Hypothalamus (tissue), 51 donors: ENCODE data around the gene SLC39A2.
A peak's percentile ranks its signal among the peaks of the same experiment; 100 is the strongest.

Source experiments
- DNase-seq, 51 donors: peaks; one replicate each; lab custom pipeline; 2025; lab: John Stamatoyannopoulos, UW

The SLC39A2 gene

DNA sequence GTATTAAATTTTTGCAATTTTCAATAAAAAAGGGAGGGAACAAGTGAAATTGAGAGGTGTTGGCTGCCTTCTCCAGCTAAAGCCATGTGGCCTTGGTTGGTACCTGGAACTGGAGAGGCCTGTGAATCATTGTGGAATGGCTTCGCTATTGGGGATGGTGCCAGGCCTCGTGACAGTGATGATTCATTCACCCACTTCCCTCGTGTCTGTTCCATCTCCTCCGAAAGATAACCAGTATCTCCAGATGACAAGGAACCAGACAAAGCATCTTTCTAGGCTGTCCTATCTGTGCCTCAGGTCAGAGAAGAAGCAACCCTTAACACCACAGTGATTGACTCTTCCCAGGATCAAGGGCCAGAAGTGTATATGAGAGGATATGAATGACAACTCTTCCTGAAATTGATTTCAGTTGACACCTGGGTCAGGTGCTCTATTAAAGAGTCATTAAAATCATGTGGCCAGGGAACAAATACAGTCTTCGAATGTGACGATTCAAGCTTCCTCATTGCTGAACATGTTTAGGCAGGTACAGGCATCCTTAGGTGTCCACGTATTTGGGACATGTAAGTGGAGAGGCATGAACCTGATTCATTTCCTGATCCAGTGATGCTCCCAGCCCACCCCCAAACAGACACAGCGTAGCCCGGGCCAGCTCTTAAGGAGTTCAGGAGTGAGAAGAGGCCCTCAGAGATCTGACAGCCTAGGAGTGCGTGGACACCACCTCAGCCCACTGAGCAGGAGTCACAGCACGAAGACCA is 42.8 kb downstream of the SLC39A2 start, which contains the start of gene RNASE7:
Gene RNASE7 (plus strand): TSS at position 687 of the 758 bp plus-strand sequence. CDS start 631 bp downstream, outside the sequence.
- DNase-seq = peak in 1 of 51 donors; percentile 37

GRCh38 chr14:21042918-21043317 is 43.8 kb downstream of the SLC39A2 start:
- peak in 30 of 51 donors; percentile 4 to 75 (median 44) for DNase-seq

DNA sequence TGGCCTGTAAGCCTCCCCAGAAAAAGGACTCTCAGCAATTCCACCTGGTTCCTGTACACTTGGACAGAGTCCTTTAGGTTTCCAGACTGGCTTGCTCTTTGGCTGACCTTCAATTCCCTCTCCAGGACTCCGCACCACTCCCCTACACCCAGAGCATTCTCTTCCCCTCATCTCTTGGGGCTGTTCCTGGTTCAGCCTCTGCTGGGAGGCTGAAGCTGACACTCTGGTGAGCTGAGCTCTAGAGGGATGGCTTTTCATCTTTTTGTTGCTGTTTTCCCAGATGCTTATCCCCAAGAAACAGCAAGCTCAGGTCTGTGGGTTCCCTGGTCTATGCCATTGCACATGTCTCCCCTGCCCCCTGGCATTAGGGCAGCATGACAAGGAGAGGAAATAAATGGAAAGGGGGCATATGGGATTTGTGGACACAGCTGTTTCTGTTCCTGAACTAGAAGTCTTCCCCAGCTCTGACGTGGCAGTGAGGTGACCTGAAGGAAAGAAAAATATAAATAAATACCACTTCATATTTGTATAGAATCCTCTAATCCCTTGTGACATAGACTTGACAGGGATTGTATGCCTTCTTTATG is 44.4 kb downstream of the SLC39A2 start:
- no peak for DNase-seq

DNA sequence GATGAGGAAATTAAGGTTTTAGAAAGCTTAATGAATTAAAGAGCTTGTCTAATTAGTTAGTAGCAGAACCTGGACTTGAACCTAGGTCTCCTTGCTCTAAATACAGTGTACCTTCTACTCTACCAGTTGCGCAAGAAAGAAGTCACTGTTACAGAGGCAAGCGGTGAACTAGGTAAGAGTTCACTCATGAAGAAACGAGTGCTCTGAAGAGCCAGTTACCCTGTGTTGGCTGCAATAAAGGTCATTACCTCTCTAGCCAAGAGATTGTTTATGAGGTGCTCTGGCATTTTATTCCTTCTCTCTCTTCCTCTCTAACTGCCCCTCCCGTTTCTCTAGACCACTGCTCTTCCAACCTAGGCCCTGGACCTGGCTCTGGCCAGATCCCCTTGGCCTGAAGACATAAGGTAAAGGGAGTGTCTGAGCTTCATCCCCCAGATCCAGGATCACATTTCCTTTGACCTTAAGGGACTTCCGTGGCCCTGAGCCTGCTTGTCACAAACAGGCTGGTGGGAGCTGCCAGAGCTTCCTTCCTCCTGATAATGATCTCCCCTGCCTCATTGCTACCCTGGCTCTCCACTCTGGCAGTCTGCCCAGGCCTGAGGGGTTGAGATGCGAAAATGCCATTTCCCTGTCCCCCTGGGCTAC is 45.0 kb downstream of the SLC39A2 start:
- DNase-seq = no peak

DNA sequence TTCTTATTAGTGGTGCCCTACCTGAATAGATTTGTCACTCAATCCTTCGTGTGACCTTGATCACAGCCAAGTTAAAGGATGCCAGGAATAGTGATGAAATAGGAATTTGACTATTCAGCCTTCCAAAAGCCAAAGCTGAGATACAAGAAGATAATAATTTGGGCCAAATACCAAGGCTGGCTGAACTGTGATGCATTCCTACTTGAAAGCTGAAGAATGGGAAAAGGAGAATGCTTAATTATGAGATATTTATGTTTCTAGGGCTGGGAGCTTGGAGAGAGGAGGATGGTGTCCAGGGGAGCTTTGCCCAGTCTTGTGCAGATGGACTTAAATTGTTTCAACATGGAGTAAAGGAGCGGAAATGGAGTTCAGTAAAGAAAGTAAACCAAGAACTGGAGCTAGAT is 48.3 kb downstream of the SLC39A2 start:
- DNase-seq = no peak

- no peak for DNase-seq
These were observed 49.5 kb downstream of the SLC39A2 start for GRCh38 chr14:21048638-21049037.

DNA sequence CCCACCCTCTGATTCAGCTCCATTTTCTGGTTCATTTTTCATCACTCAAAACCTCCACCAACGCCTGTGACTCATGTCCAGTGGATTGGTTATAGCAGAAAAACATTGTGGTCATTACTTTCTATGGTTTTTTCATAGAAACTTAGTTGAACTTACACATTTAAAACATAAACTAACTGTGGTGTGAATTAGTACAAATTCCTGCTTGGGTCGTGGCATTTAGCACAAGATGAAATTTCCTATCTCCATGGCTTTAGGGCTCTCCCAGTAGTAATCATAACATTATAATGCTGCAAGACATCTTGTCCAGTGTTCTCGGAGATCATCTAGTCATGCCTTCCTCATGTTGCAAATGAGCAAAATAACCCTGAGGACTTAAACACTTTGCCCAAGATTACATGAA is 50.2 kb downstream of the SLC39A2 start:
- no peak for DNase-seq

- no peak for DNase-seq
These were observed 51.5 kb downstream of the SLC39A2 start for GRCh38 chr14:21050597-21050996.
